ENCODE data around the gene LRRC7. TPM values are rescaled to one million over a fixed set of nuclear protein-coding genes. Genes with fewer than 3 reads are reported as not detected.

LRRC7 gene
- polyA plus RNA-seq, 1 donor from 2014 or later: 141 TPM

- Histone ChIP-seq H3K27ac (ENCODE audit: low read length) (no peak overlapping the region), H3K9me3 (ENCODE audit: low read length) (no peaks in the 10 kb centered on the region), H3K9me2 (ENCODE audit: insufficient read depth, low read length) (no peaks in the 10 kb centered on the region), H3K4me2 (ENCODE audit: low read length) (no peak overlapping the region), H3K79me2 (replicated peaks; ENCODE audit: insufficient read depth, low read length) (no peaks in the 10 kb centered on the region), H3K27me3 (ENCODE audit: insufficient read depth, low read depth, low read length) (no peaks in the 10 kb centered on the region), H3K9ac (ENCODE audit: low read length) (no peak overlapping the region), H3K4me3 (ENCODE audit: low read length) (no peak overlapping the region), H3K36me3 (ENCODE audit: insufficient read depth, low read length) (no peaks in the 10 kb centered on the region), H2AFZ (ENCODE audit: low read depth, low read length) (no peak overlapping the region), H4K20me1 (ENCODE audit: insufficient read depth) (no peaks in the 10 kb centered on the region), H3F3A (ENCODE audit: insufficient read depth, low read length, poor library complexity, severe bottlenecking) (no peaks in the 10 kb centered on the region)
- TF ChIP-seq SMC3 (conservative IDR thresholded peaks at IDR 0.05; ENCODE audit: poor library complexity) (no peak), EP300 (conservative IDR thresholded peaks at IDR 0.05; ENCODE audit: poor library complexity, severe bottlenecking) (no peak), POLR2AphosphoS5 (IDR thresholded peaks at IDR 0.05) (no peak), CTCF (IDR thresholded peaks at IDR 0.05; ENCODE audit: poor library complexity, severe bottlenecking) (no peak)
Observed at GRCh38 chr1:69750638-69751037, 182.9 kb downstream of the LRRC7 start.

GRCh38 chr1:69752831-69753230 lies 185.1 kb downstream of the LRRC7 start:
- no peaks in the 10 kb centered on the region for H3K9me2 ChIP-seq (ENCODE audit: insufficient read depth, low read length)
- no peak overlapping the region for H3K4me3 ChIP-seq (ENCODE audit: low read length)
- H3K36me3 ChIP-seq (ENCODE audit: insufficient read depth, low read length): no peaks in the 10 kb centered on the region
- no peaks in the 10 kb centered on the region for H3F3A ChIP-seq (ENCODE audit: insufficient read depth, low read length, poor library complexity, severe bottlenecking)
- no peaks in the 10 kb centered on the region for H3K27me3 ChIP-seq (ENCODE audit: insufficient read depth, low read depth, low read length)
- no peak overlapping the region for H3K27ac ChIP-seq (ENCODE audit: low read length)
- no peak overlapping the region for H3K9ac ChIP-seq (ENCODE audit: low read length)
- no peaks in the 10 kb centered on the region for H4K20me1 ChIP-seq (ENCODE audit: insufficient read depth)
- H3K4me2 ChIP-seq (ENCODE audit: low read length): no peak overlapping the region
- no peaks in the 10 kb centered on the region for H3K79me2 ChIP-seq (replicated peaks; ENCODE audit: insufficient read depth, low read length)
- H2AFZ ChIP-seq (ENCODE audit: low read depth, low read length): no peak overlapping the region
- TF ChIP-seq RAD21 (conservative IDR thresholded peaks at IDR 0.05) (no peak), SMC3 (conservative IDR thresholded peaks at IDR 0.05; ENCODE audit: poor library complexity) (no peak), POLR2AphosphoS5 (IDR thresholded peaks at IDR 0.05) (no peak), TAF1 (IDR thresholded peaks at IDR 0.05; ENCODE audit: low read depth) (no peak), EZH2 (IDR thresholded peaks at IDR 0.05; ENCODE audit: borderline replicate concordance, insufficient read depth, low read length, poor library complexity, severe bottlenecking) (no peak), CTCF (IDR thresholded peaks at IDR 0.05; ENCODE audit: poor library complexity, severe bottlenecking) (no peak), EP300 (conservative IDR thresholded peaks at IDR 0.05; ENCODE audit: poor library complexity, severe bottlenecking) (no peak), REST (IDR thresholded peaks at IDR 0.05; ENCODE audit: borderline replicate concordance) (no peak), MXI1 (conservative IDR thresholded peaks at IDR 0.05; ENCODE audit: poor library complexity, severe bottlenecking) (no peak)
- no peaks in the 10 kb centered on the region for H3K9me3 ChIP-seq (ENCODE audit: low read length)

Data from neural cell (in vitro differentiated cells).